Measurements from ENCODE around the gene GIMAP4.
"Not testable (repeated sequence)": the region's sequence is repeated elsewhere in the genome, so short reads cannot be mapped to it uniquely, and the experiment has no call there.

GIMAP4 gene

GRCh38 chr7:150580638-150581394 is 13.6 kb downstream of the GIMAP4 start:
- DNase-seq = no peak

- no peak for DNase-seq
Measured at GRCh38 chr7:150585199-150585598, 18.0 kb downstream of the GIMAP4 start.

GRCh38 chr7:150586068-150586784 is 19.0 kb downstream of the GIMAP4 start:
- no peak for DNase-seq

- DNase-seq = no peak
Measured at GRCh38 chr7:150586785-150587152, 19.6 kb downstream of the GIMAP4 start.

GRCh38 chr7:150587551-150587950 is 20.4 kb downstream of the GIMAP4 start:
- no peak for DNase-seq

GRCh38 chr7:150594805-150595204 is 27.6 kb downstream of the GIMAP4 start:
- DNase-seq = no peak

- no peak for DNase-seq
Measured at GRCh38 chr7:150595361-150595760, 28.2 kb downstream of the GIMAP4 start.

GRCh38 chr7:150603600-150603999 is 36.4 kb downstream of the GIMAP4 start:
- not testable (repeated sequence) for DNase-seq

GRCh38 chr7:150610233-150610632 is 43.0 kb downstream of the GIMAP4 start:
- no peak for DNase-seq

- DNase-seq = no peak
Measured at GRCh38 chr7:150612925-150613324, 45.7 kb downstream of the GIMAP4 start.

- DNase-seq = no peak
Measured at GRCh38 chr7:150613880-150614279, 46.7 kb downstream of the GIMAP4 start.

GRCh38 chr7:150614426-150614825 is 47.2 kb downstream of the GIMAP4 start:
- DNase-seq = not testable (repeated sequence)

GRCh38 chr7:150615221-150615755 is 48.1 kb downstream of the GIMAP4 start:
- DNase-seq = not testable (repeated sequence)

GRCh38 chr7:150620061-150620460 is 52.9 kb downstream of the GIMAP4 start:
- DNase-seq = no peak

GRCh38 chr7:150620617-150621371 is 53.6 kb downstream of the GIMAP4 start:
- DNase-seq = no peak

GRCh38 chr7:150621376-150621775 is 54.2 kb downstream of the GIMAP4 start:
- DNase-seq = no peak
